ENCODE measurements around the gene PMM2.
"Not testable (repeated sequence)": the region's sequence is repeated elsewhere in the genome, so short reads cannot be mapped to it uniquely, and the experiment has no call there.

The PMM2 gene

DNA sequence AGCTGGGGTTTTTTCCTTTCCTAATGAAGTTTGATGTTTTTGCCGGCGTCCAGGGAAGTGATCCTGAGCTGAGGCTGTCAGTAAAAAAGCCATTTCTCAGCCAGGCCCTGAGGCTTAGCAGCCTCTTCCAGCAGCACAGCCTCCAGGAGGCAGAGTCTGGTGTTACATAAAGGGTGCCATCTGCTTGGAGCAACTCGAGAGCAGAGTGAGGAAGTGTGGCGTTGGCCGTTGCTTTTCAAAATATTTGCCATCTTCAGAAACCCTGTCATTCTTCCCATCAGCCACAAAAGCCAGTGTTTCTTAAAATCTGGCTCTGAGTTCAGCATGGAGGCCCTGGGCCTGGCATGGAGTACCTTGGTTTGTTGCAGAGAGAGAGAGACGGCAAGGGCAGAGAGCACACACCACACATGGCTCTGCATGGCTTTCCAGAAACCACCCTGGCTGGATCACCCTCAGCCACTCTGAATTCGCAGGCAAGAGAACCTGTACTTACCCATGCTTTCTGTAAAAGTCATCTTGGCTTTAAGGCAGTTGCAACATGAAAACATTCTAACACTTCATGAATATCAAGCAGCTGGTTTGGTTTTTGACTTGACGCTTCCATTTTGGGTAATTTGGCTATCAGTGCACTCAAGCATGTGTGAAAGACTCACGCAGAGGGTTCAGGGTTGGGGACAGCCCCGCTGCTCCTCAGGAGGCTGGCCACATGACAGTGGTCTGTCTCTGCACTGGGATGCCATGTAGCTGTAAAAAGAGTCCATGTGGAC lies 21.0 kb downstream of the PMM2 start:
- DNase-seq (ENCODE audit: low spot score), result no peak

DNA sequence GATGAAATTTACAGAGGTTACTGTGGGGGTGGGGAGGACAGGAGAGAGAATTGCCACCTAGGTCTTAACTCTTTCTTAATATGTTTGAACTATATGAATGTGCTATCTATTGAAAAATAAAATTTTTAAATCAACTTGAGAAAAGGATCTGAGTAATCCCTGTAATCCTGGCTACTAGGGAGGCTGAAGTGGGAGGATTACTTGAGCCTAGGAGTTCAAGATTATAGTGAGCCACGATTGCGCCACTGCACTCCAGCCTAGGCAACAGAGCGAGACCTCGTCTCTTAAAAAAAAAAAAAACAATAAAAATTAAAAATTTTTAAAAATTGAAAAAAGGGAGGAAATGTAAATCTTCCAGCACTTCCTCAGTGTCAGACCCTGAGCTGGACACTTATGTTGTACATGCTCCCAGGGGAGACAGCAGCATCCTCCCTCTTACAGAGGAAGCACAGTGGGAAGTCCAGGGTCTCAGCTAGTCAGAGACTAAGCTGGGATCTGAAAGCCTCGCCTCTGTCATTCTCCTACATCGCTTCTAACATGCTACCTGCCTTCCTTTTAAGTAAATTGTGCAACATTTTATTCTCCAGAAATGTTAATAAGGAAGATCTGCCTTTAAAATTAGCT lies 21.9 kb downstream of the PMM2 start:
- no peak for DNase-seq (ENCODE audit: low spot score)

DNA sequence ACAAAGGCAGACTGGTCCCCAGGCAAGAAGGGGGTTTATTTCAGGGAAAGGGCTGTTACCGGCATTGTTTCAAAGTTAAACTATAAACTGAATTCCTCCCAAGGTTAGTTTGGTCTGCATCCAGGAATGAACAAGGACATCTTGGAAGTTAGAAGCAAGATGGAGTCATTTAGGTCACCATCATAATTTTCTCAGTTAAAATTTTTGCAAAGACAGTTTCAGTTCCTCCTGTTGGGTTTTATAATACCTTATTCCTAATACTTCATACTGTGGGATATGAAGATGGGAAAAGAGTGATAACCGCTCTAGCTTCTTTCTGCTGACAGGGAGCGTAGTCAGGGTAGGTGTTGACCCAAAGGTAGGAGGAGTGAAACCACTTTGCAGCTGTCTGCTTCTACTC lies 24.8 kb downstream of the PMM2 start:
- DNase-seq (ENCODE audit: low spot score), result no peak

DNA sequence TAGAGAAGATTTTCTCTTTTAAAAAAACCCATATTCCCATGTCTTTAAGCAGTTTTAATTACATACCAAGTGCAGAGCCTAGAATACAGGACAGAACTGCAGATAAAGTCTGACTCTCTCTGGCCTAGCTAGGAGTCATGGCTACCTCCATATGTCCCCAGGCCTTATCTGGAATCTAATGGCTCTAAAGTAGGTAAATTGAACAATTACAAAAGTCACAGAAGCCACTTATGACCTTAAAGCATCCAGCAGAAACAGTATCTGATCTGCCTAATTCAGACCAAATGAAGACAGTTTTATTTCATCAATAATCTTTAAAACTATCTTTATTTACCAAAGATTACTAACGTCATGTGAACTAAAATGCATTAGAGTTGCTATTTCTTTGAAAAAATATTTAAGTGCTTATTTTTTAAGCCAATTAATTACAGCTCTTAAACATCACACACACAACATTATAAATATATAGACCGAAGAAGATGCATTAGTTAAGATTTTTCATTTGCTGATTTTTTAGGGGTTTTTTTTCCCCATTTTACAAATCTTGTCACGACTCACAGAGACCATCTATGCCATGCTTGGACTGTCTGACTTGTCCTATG lies 28.7 kb downstream of the PMM2 start:
- no peak for DNase-seq (ENCODE audit: low spot score)

DNA sequence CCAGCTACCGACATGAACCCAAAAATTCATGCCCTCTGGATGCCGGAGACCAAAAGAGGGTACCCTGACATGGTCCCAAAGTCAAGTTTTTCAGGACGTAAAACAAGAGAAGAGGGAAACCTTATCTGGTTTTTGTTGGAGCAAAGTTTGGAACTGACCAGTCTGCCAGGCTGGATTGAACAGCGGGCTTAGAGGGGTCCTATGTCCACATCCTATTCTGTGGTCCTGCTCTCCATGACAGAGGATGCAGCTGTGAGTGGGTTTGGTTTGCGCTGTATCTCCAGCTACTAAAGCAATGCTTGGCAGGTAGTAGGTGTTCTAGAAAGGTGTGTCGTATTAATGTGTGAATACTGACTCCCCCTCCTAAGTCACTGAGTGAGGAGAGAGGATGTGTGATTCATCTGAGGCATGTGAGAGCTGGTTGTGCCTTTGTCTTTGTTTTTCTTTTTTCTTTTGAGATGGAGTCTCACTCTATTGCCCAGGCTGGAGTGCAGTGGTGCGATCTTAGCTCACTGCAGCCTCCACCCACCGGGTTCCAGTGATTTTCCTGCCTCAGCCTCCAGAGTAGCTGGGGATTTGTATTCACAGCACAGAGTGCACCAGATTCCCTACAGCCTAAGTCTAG lies 31.0 kb downstream of the PMM2 start:
- no peak for DNase-seq (ENCODE audit: low spot score)

DNA sequence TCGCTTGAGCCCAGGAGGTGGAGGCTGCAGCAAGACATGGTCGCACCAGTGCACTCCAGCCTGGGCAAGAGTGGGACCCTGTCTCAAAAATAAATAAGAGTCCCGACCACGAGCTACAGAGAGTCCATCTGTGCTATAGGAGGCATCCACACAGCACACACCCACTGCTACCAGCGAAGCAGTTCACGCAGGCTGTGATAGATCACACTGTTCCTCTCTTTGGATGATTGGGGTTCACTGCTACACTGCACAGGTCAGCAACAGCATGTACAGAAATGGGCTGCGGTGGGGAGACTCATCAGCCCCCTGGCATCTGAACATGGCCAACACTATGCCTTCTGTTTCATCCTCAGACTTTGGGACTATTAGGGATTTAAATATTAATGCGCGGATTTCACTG lies 33.8 kb downstream of the PMM2 start:
- no peak for DNase-seq (ENCODE audit: low spot score)

DNA sequence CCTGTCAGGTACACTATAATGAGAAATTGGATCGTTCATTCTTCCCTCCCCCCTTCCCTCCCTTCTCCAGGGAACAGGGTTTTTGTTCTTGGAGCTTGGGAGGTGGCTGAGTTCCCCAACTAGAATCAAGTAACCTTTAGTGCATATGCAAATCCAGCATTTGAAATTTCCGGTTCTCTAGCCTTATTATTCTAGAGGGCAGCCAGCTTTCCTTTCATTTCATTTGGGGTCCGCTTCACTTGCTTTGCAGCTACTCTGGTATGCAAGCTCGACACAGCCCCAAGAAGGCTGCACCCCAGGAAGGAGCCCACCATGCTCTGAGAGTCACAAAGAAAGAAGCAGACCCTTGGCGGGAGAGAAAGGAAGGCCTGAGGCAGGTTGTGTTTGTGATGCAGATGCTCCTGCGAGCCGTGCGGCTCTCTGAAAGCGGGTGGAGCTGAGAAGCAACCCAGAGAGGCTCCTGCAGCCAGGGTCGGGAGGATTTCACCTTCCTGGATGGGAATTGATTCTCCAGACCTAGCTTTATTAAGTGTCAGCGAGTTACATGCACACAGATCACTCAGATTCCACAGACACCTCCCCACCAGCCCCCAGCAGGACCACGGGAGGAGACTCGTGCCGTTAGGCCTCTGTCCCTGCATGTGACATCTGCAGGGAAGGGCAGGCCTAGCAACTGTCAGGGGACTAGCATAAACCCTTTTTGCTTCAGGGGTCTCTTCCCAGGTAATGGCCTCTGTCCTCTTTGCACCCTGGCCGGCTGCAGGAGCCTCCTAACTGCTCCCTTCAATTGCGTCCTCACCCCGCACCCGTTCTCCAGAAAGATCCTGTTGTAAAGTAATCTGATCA lies 34.5 kb downstream of the PMM2 start:
- DNase-seq (ENCODE audit: low spot score), result no peak

DNA sequence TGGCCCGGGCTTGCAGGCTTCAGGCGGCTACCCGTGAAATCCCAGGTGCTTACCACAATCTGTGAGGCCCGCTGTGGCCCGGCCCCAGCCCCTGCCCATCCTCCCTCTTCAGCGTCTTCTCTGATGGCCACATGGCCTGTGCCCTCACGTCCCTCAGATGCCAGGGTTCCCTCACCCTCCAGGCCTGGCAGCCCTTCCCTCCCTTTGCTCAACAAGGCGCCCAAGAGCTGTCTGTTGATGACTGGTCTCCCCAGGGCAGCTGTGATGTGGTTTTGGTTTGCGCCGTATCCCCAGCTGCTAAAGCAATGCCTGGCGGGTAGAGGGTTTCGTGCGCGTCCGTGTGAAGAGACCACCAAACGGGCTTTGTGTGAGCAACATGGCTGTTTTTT lies 35.1 kb downstream of the PMM2 start:
- no peak for DNase-seq (ENCODE audit: low spot score)

DNA sequence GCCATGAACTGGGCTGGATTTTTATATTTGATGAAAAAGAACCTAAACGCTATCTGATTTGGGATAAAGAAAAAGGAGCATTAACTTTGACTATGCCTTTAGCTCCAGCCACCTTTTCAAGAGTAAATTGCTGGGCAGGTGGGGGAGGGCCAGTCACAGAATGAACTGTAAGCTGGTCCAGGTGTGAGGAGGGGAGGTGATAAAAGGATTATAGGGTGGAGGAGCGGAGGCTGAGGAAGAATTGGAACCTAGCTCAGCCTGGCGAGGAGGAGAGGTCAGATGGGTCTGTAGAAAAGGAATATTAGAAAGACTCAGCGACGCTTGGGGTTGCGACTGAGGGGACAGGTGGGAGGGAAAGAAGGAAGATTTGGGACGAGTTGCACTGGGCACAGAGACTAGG lies 39.2 kb downstream of the PMM2 start:
- not testable (repeated sequence) for DNase-seq (ENCODE audit: low spot score)

DNA sequence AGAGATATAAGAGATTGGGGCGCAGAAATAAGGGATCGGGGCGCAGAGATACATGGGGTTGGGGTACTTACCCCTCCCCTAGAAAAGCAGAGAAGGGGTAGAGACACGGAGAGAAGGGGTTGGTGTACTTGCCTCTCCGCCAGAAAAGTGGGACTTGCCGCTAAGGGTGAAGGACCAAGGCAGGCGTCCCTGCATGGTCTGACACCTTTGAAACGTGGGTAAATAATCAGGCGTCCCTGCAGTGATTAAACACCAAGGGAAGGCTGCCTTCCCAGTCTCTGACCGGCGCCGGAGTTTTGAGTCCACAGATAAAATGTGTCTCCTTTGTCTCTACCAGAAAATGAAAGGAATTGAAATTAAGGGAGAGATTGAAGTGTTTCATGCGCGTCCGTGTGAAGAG lies 40.0 kb downstream of the PMM2 start:
- DNase-seq (ENCODE audit: low spot score), result not testable (repeated sequence)

DNA sequence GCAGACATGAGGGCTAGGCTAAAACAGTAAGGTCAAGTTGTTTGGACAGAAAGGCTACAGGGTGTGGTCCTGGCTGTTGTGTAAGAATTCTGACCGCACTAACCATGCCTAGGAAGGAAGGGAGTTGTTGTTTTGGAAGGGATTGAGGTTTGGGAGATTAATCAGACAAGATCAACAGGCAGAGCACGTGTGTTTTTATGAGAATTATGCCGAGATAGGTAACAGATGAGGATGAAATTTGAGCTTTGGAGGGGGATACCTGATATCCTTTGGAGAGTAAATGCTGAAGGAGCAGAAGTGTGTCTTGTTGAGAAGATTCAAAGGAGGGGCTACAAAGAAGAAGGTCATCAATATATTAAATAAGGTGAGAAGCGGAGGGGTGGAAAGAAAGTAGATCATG lies 44.4 kb downstream of the PMM2 start:
- not testable (repeated sequence) for DNase-seq (ENCODE audit: low spot score)

DNA sequence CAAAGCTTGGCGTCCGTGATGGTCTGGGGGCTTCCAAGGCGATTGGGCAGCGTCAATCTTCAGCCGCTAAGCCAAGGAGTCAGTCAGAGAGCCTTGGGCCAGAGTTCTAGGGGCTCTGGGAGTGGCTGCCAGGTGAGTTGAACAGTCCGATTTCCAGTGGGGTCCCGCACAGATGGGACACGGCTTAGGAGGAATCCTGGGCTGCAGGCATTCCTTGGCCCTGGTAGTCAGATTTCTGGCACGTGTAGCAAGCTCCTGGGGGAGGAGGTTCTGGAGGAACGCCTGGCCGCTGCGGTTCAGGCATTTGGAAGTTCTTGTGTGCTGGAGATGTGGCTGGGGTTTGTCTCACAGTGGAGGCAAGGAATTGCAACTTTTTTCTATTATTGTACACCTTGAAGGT lies 45.7 kb downstream of the PMM2 start:
- DNase-seq (ENCODE audit: low spot score), result not testable (repeated sequence)

DNA sequence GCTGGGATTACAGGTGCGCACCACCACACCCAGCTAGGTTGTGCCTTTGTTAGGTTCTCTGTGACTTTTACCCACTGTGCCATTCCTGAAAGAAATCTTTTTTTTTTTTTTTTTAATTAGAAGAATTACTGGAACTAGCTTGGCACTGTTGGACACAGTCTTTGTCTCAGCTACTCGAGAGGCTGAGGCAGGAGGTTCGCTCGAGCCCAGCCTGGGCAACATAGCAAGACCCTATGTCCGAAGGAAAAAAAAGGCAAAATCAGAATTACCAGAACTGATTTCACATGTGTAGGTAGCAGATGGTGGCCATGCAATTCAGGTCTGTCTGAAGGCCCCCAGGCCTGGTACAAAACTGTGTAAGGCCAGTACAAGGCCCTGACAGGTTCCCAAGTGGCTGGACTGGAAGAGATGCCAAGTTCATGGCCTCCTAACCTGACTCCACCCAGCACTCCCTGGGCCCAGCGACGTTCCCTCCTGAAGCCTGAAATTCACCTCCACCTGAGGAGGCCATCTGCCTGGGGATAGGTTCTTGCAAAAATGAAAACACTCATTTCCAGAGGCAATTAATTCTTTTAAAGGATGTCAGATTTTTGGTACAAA lies 48.2 kb downstream of the PMM2 start:
- DNase-seq (ENCODE audit: low spot score), result no peak

DNA sequence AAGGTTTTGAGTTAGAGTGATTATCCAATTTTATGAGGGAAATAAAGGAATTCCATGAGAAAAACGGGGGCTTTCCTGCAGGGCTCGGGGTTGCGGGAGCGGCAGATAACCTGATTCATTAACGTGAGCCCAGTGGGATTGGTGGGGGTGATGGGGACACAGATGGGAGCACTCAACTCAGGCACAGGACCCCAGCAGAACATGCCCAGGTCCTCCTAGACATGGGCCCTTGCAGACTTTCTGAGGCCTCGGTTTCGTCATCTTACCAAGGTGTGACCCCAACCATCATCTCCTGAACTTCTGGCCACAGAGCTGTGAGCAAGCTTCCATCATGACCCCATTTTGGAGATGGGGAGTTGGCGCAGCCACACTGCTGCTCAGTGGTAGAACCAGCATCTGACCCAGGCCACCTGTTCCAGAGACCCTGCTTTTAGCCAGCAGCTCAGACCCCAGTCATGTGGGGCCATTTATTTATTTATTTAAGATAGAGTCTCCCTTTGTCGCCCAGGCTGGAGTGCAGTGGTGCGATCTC lies 48.8 kb downstream of the PMM2 start:
- no peak for DNase-seq (ENCODE audit: low spot score)

DNA sequence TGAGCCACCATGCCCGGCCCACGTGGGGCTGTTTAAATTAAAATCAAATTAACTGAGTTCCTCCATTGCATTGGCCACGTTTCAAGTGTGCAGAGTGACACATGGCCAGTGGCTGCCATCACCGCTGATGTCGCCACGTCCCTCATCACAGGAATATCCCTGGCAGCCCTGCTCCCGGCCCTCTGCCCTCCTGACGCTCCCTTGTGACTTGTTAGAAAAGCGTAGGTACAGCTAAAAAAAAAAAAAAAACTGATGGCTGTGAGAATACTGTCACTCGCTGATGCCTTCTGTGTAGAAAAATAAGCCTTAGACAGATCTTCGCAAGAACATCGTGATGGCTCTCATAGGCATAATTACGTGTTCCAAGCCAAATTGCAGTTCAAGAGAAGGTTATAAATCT lies 49.5 kb downstream of the PMM2 start:
- DNase-seq (ENCODE audit: low spot score), result no peak

DNA sequence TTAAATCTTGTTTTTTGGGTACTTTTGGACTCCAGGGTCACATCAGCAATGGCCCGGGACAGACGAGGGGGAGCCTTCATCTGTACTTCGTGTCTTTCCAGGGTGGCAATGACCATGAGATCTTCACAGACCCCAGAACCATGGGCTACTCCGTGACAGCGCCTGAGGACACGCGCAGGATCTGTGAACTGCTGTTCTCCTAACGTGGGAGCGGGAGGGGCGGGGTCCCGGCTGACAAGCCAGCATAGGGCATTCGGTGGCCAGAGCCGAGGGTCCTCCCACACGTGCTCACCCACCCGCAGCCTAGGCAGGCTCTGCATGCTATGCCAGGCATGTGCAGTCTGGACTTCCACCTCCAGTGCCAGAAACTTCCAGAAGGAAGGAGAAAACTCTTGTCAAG lies 50.0 kb downstream of the PMM2 start:
- DNase-seq (ENCODE audit: low spot score), result no peak

DNA sequence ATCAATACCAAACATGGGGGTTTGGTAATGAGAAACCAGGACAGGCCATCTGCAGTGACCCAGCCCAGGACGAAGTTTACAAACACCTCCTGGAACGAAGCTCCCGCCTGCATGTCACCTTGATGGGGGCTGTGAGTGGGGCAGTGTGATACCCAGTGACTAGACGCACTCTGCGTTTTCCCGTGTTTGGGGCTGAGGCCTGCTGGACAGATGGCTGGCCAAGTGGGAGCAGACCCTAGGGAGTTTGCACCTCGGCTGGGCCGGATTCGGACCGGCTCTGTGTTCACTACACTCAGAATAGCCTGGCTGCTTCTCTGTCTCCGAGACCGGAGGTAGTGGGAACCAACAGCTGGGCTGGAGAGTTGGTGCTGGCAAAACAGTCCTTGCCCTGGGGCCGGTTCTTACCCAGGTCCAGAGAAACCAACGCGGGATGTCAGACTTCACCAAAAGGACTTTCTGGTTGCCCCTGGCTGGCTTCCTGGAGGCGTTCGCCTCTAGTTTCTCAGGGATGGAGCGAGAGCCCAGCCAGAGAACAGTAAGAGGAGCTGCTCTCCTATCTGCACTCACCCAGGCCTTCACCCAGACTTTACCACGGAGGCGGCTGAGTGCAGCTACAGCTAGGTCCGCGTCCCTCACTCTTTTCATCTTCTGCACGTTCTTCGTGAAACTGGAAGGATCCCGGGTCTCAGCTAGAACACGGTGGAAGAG lies 50.7 kb downstream of the PMM2 start:
- no peak for DNase-seq (ENCODE audit: low spot score)

DNA sequence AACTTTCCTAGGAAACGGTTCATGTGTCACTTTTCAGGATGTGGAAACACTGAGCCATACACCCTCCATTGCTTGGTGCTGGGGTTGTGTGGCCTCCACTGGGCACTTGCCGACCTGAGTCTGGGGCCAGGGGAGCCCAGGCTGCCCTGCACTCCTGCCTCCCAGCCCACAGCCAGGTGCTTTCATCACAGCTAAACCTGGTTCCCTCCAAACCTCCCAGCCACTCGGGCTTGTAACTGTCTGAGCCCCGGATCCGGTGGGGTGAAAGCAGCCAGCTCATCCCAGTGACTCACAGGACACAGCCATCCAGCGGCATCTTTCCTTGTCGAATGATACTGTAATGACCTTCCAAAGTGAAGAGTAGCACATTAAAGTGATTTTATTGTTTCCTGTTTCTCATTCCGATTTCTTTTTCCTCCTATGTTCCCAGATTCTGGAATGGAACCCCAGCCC lies 51.3 kb downstream of the PMM2 start:
- DNase-seq (ENCODE audit: low spot score), result no peak

DNA sequence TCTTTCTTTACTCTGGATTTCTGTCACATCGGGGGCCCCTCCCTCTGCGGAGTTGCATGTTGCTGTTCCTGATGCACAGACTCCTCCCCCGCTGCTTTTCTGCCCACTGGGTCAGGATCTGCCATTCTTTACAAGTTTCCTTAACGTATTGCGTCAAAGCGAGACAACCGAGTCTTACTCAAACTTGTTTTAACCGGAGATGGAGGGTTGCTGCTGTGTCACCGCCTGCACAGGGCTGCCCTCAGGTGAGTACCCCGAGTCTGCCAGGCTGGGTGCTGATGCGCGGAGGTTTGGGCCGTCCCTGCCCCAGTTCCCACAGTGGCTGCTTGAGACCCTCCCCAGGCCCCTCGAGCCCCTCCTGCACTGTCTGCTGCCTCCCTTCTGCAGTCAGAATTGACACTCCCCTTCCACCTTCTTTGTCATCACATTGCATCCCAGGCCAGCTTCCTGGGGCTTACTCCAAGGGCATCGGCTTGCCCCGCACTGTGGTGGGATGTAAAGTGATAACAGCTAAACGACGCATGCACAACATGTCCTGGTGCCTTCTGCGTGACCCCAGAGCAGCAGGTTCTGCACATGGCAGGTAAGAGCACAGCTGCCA lies 51.9 kb downstream of the PMM2 start:
- no peak for DNase-seq (ENCODE audit: low spot score)

DNA sequence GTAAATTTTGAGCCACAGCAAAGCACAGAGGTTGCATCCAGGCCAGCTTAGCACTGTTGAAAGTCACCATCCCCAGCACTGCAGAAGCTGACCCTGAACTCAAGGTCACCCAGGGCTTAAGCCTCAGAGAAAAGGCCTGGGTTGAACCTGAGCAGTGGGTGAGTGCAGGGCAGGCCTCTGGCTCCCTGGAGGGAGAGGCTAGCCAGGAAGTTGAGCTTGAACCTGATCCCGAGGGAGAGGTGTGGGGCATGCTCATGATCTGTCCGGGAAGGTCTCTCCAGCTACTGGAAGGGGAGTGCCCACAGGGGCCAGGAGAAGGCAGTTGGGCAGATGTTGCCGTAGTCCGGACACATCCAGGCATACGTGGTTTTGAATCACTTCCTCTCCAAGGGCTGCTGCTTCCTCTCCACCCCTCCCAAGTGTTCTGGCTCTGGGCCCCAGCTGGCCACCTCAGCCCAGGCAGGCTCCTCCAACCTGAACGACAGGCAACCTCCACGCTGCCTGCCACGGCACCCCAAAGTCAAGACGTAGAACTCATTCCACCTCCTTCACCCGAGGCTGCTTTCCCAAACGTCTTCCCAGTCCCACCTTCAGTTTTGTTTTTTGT lies 52.7 kb downstream of the PMM2 start:
- no peak for DNase-seq (ENCODE audit: low spot score)
